SU-DHL-6 (cell line): ENCODE results near the gene NKX2-4.

Source experiments
- H2AFZ ChIP-seq: fragments of 200-600 bp; sonication (generic); 2 replicates; pipeline ENCODE4 v1.6.1; 2014; ENCODE audit warnings: low read depth, mild to moderate bottlenecking, moderate library complexity, mixed read lengths, antibody characterized with exemption, low read length; ENCODE audit not compliant: severe bottlenecking
- H3F3A ChIP-seq: fragments of 200-600 bp; shearing (Covaris generic); 2 replicates; pipeline ENCODE4 v1.6.0; 2016; ENCODE audit warnings: antibody characterized with exemption, mild to moderate bottlenecking; ENCODE audit not compliant: insufficient read depth
- H3K27ac ChIP-seq: fragments of 200-600 bp; sonication (generic); 2 replicates; pipeline ENCODE4 v1.5.1; 2016; ENCODE audit warnings: low read depth, mild to moderate bottlenecking, low read length, moderate library complexity, mixed read lengths
- H3K27me3 ChIP-seq: fragments of 200-600 bp; sonication (generic), shearing (Covaris generic); 2 replicates; pipeline ENCODE4 v1.6.0; 2014; ENCODE audit warnings: mild to moderate bottlenecking, low read length
- H3K36me3 ChIP-seq: fragments of 200-600 bp; sonication (generic); 2 replicates; pipeline ENCODE4 v1.6.1; 2014; ENCODE audit warnings: mild to moderate bottlenecking, low read length, mixed read lengths
- H3K4me2 ChIP-seq: fragments of 300-600, 200-600 bp; shearing (Covaris generic), sonication (generic); 2 replicates; pipeline ENCODE4 v1.6.0; 2014; ENCODE audit warnings: low read length, low read depth, mild to moderate bottlenecking; ENCODE audit not compliant: poor library complexity, severe bottlenecking
- H3K4me3 ChIP-seq: fragments of 200-600 bp; sonication (generic); 2 replicates; pipeline ENCODE4 v1.5.1; 2014; ENCODE audit warnings: antibody characterized with exemption, low read length, mild to moderate bottlenecking, mixed read lengths; ENCODE audit not compliant: insufficient read depth, poor library complexity, severe bottlenecking
- H3K79me2 ChIP-seq: fragments of 200-600 bp; sonication (generic); 2 replicates; pipeline ENCODE4 v1.6.1; 2014; ENCODE audit warnings: mild to moderate bottlenecking, low read length, moderate library complexity; ENCODE audit not compliant: insufficient read depth
- H3K9ac ChIP-seq: fragments of 200-600 bp; sonication (generic); 2 replicates; pipeline ENCODE4 v1.7.0; 2014; ENCODE audit warnings: mild to moderate bottlenecking, low read length
- H3K9me2 ChIP-seq: fragments of 200-600 bp; sonication (generic); replicated peaks from 2 replicates; pipeline ENCODE4 v1.6.1; 2014; ENCODE audit warnings: low read length; ENCODE audit not compliant: insufficient read depth
- H3K9me3 ChIP-seq: fragments of 200-600 bp; sonication (generic); 2 replicates; pipeline ENCODE4 v1.6.1; 2014; ENCODE audit warnings: low read length, mixed read lengths; ENCODE audit not compliant: insufficient read depth
- H4K20me1 ChIP-seq: fragments of 200-600 bp; sonication (generic); 2 replicates; pipeline ENCODE4 v1.6.1; 2014; ENCODE audit warnings: low read depth, mild to moderate bottlenecking, antibody characterized with exemption, low read length, moderate library complexity, mixed read lengths
- EZH2phosphoT487 ChIP-seq: fragments of 200-600 bp; sonication (generic), shearing (Covaris generic); conservative IDR thresholded peaks from 2 replicates; pipeline ENCODE4 v1.6.1; 2018; ENCODE audit warnings: mild to moderate bottlenecking, antibody characterized with exemption, low read length, moderate library complexity, mixed read lengths
- TF ChIP-seq, protein P1 (sequence below): fragments of 200-600 bp; sonication (generic); IDR thresholded peaks from one replicate; pipeline ENCODE4 v1.5.1; 2017; ENCODE audit warnings: antibody characterized with exemption, mild to moderate bottlenecking, low read length, moderate library complexity; ENCODE audit not compliant: insufficient read depth, poor library complexity, severe bottlenecking

NKX2-4 gene

GRCh38 chr20:21378259-21378658 lies 19.1 kb downstream of the NKX2-4 start:
- no peak for TF ChIP-seq EZH2phosphoT487
- TF ChIP-seq, protein P1, sequence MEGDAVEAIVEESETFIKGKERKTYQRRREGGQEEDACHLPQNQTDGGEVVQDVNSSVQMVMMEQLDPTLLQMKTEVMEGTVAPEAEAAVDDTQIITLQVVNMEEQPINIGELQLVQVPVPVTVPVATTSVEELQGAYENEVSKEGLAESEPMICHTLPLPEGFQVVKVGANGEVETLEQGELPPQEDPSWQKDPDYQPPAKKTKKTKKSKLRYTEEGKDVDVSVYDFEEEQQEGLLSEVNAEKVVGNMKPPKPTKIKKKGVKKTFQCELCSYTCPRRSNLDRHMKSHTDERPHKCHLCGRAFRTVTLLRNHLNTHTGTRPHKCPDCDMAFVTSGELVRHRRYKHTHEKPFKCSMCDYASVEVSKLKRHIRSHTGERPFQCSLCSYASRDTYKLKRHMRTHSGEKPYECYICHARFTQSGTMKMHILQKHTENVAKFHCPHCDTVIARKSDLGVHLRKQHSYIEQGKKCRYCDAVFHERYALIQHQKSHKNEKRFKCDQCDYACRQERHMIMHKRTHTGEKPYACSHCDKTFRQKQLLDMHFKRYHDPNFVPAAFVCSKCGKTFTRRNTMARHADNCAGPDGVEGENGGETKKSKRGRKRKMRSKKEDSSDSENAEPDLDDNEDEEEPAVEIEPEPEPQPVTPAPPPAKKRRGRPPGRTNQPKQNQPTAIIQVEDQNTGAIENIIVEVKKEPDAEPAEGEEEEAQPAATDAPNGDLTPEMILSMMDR, result no peak
- no peaks in the 10 kb centered on the region; the same call in 1 of the 2 replicates for H4K20me1 ChIP-seq
- no peaks in the 10 kb centered on the region for H3K27me3 ChIP-seq
- no peaks in the 10 kb centered on the region for H3K9me2 ChIP-seq
- no peak overlapping the region for H3K27ac ChIP-seq
- H3K9me3 ChIP-seq, result no peaks in the 10 kb centered on the region
- H3K4me3 ChIP-seq, result no peak overlapping the region
- H3K4me2 ChIP-seq, result no peak overlapping the region
- H3K36me3 ChIP-seq, result peaks cover 18% of the 10 kb centered on the region; the same call in 1 of the 2 replicates
- H3F3A ChIP-seq, result no peaks in the 10 kb centered on the region
- H3K9ac ChIP-seq, result no peak overlapping the region
- H3K79me2 ChIP-seq, result peaks cover 12% of the 10 kb centered on the region; the same call in 1 of the 2 replicates
- no peak overlapping the region for H2AFZ ChIP-seq

DNA sequence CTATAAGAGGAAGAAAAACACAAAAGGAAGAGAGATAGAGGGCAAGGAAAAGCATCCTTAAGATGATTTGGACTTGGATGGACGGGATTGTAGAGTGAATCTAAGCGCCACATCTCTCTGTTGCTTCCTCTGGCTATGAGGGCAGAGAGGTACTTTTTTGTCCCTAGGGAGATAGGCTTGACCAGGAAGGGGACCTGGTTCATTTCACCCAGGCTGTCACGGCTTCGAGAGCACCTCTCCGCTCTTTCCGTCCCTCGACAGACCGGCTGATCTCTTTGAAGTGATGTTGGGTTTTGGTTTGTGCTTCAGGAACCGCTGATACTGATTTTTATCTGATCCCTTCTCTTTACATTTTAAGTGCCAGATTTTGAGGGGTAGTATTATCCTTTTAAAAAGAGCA lies 19.6 kb downstream of the NKX2-4 start:
- Histone ChIP-seq H3K36me3 (peaks cover 16% of the 10 kb centered on the region; the same call in 1 of the 2 replicates), H3K4me3 (no peak overlapping the region), H3K79me2 (peaks cover 12% of the 10 kb centered on the region; the same call in 1 of the 2 replicates)

GRCh38 chr20:21376626-21377025 lies 20.7 kb downstream of the NKX2-4 start:
- Histone ChIP-seq H3K79me2 (peaks cover 12% of the 10 kb centered on the region; the same call in 1 of the 2 replicates), H4K20me1 (no peaks in the 10 kb centered on the region; the same call in 1 of the 2 replicates), H3K27me3 (no peaks in the 10 kb centered on the region), H3K36me3 (peaks cover 18% of the 10 kb centered on the region; the same call in 1 of the 2 replicates), H3K9me2 (no peaks in the 10 kb centered on the region), H3K4me2 (no peak overlapping the region), H3K9ac (no peak overlapping the region), H3K4me3 (no peak overlapping the region), H2AFZ (no peak overlapping the region), H3K9me3 (no peaks in the 10 kb centered on the region), H3F3A (no peaks in the 10 kb centered on the region), H3K27ac (no peak overlapping the region)
- TF ChIP-seq EZH2phosphoT487, result no peak
- TF ChIP-seq, protein P1, result no peak

More for the DNA sequence above, 19.6 kb downstream of the NKX2-4 start:
- no peaks in the 10 kb centered on the region for H3F3A ChIP-seq
- H2AFZ ChIP-seq, result no peak overlapping the region
- no peaks in the 10 kb centered on the region for H3K9me3 ChIP-seq
- no peak overlapping the region for H3K27ac ChIP-seq
- H3K9ac ChIP-seq, result no peak overlapping the region
- TF ChIP-seq, protein P1, result no peak
- no peak for TF ChIP-seq EZH2phosphoT487
- no peaks in the 10 kb centered on the region for H3K9me2 ChIP-seq
- no peak overlapping the region for H3K4me2 ChIP-seq
- H4K20me1 ChIP-seq, result no peaks in the 10 kb centered on the region; the same call in 1 of the 2 replicates
- H3K27me3 ChIP-seq, result no peaks in the 10 kb centered on the region
